SK-N-SH (cell line): Measurements from ENCODE around the gene SUV39H2. TPM values are rescaled to one million over a fixed set of nuclear protein-coding genes. Genes with fewer than 3 reads are reported as not detected.

ENCODE experiments used
- CTCF ChIA-PET: fragments of 300-600, 350-600 bp; formaldehyde crosslinking; extraction: SDS; loops from one replicate; lab custom pipeline; 2021; lab: Yijun Ruan, JAX
- POLR2A ChIA-PET: fragments of 350-600 bp; sonication (Branson Sonifier 250); formaldehyde crosslinking; extraction: SDS; loops from one replicate; lab custom pipeline; 2020; ENCODE audit warnings: antibody characterized with exemption, inconsistent platforms; lab: Yijun Ruan, JAX
- DNase-seq: peaks from one replicate; pipeline ENCODE4 v3.0.0; 2012
- H2AFZ ChIP-seq: fragments of 200-600 bp; sonication (generic); 2 replicates; pipeline ENCODE4 v1.8.1; 2016; ENCODE audit warnings: antibody characterized with exemption, mild to moderate bottlenecking, low read depth
- H3F3A ChIP-seq: fragments of 200-600 bp; sonication (generic); replicated peaks from 2 replicates; pipeline ENCODE3; 2016; ENCODE audit warnings: antibody characterized with exemption, mild to moderate bottlenecking; ENCODE audit not compliant: insufficient read depth
- H3K27ac ChIP-seq, 2 experiments: fragments of 200-500 bp in 1 of 2; fragments of 200-600 bp in 1 of 2; sonication (Bioruptor generic) in 1 of 2; sonication (generic), shearing (Covaris generic) in 1 of 2; 2 replicates each; pipeline versions ENCODE4 v1.5.1 to v1.6.1; 2014 to 2016; ENCODE audit warnings: low read depth in 2 of 2, inconsistent platforms in 1 of 2, low read length in 1 of 2, mild to moderate bottlenecking in 1 of 2, mixed read lengths in 1 of 2
- H3K27me3 ChIP-seq: fragments of 200-600 bp; sonication (generic), shearing (Covaris generic); 2 replicates; pipeline ENCODE4 v1.6.1; 2016; ENCODE audit warnings: mixed run types; ENCODE audit not compliant: insufficient read depth
- H3K36me3 ChIP-seq, 2 experiments: fragments of 200-500 bp in 1 of 2; fragments of 200-600 bp in 1 of 2; sonication (Bioruptor generic) in 1 of 2; sonication (generic) in 1 of 2; replicated peaks in 1 of 2; 2 replicates each; pipeline versions ENCODE3 to v1.5.1; 2014 to 2016; ENCODE audit warnings: low read length in 1 of 2, mild to moderate bottlenecking in 1 of 2; ENCODE audit not compliant: insufficient read depth in 2 of 2, control insufficient read depth in 1 of 2
- H3K4me1 ChIP-seq, 2 experiments: fragments of 200-500 bp in 1 of 2; fragments of 200-600 bp in 1 of 2; sonication (Bioruptor generic) in 1 of 2; sonication (generic), shearing (Covaris generic) in 1 of 2; 2 replicates each; pipeline versions ENCODE4 v1.5.1 to v1.6.1; 2014 to 2016; ENCODE audit warnings: low read depth in 1 of 2, low read length in 1 of 2, mixed run types in 1 of 2; ENCODE audit not compliant: insufficient read depth in 2 of 2, control insufficient read depth in 1 of 2
- H3K4me2 ChIP-seq: fragments of 200-600 bp; sonication (generic), shearing (Covaris generic); 2 replicates; pipeline ENCODE4 v1.6.1; 2017; ENCODE audit warnings: mixed run types
- H3K4me3 ChIP-seq, 2 experiments: fragments of 200-500 bp in 1 of 2; fragments of 200-600 bp in 1 of 2; sonication (Bioruptor generic) in 1 of 2; sonication (generic), shearing (Covaris generic) in 1 of 2; 2 replicates each; pipeline versions ENCODE4 v1.5.1 to v1.8.1; 2014 to 2016; ENCODE audit warnings: low read depth in 2 of 2, inconsistent platforms in 1 of 2, low read length in 1 of 2, mild to moderate bottlenecking in 1 of 2, mixed read lengths in 1 of 2, moderate library complexity in 1 of 2
- H3K79me2 ChIP-seq: fragments of 200-600 bp; sonication (generic); 2 replicates; pipeline ENCODE4 v1.8.1; 2017; ENCODE audit warnings: mild to moderate bottlenecking; ENCODE audit not compliant: insufficient read depth
- H3K9ac ChIP-seq: fragments of 200-600 bp; sonication (generic); 2 replicates; pipeline ENCODE4 v1.6.1; 2017; ENCODE audit warnings: mixed run types
- H3K9me2 ChIP-seq: fragments of 200-600 bp; sonication (generic); 2 replicates; pipeline ENCODE4 v1.6.1; 2017; ENCODE audit warnings: mixed run types
- H3K9me3 ChIP-seq: fragments of 200-600 bp; sonication (generic); 2 replicates; pipeline ENCODE4 v1.6.1; 2017; ENCODE audit warnings: mixed run types, mild to moderate bottlenecking, moderate library complexity
- H4K20me1 ChIP-seq: fragments of 200-600 bp; sonication (generic); 2 replicates; pipeline ENCODE4 v1.6.1; 2017; ENCODE audit warnings: mild to moderate bottlenecking, mixed run types; ENCODE audit not compliant: insufficient read depth
- CHD2 ChIP-seq: fragments of 150-350 bp; IDR thresholded peaks from 2 replicates; pipeline ENCODE4 v1.6.1; 2018; ENCODE audit warnings: low read length; ENCODE audit not compliant: partially characterized antibody
- ELF1 ChIP-seq: IDR thresholded peaks from 2 replicates; pipeline ENCODE4 v1.4.0; 2012
- EP300 ChIP-seq, 2 experiments: IDR thresholded peaks; 2 replicates each; pipeline versions ENCODE4 v1.4.0 to v1.6.1; 2012; ENCODE audit warnings: borderline replicate concordance in 1 of 2, low read depth in 1 of 2, low read length in 1 of 2
- EZH2phosphoT487 ChIP-seq: fragments of 200-600 bp; sonication (generic); IDR thresholded peaks from 2 replicates; pipeline ENCODE4 v1.6.1; 2017; ENCODE audit warnings: low read depth, mixed run types, mild to moderate bottlenecking, antibody characterized with exemption, moderate library complexity, borderline replicate concordance
- FOSL2 ChIP-seq: IDR thresholded peaks from 2 replicates; pipeline ENCODE4 v1.4.0; 2012; ENCODE audit warnings: low read depth, mild to moderate bottlenecking, moderate library complexity, borderline replicate concordance
- GABPA ChIP-seq: IDR thresholded peaks from 2 replicates; pipeline ENCODE4 v1.4.0; 2012; ENCODE audit warnings: low read depth, mild to moderate bottlenecking
- MXI1 ChIP-seq: IDR thresholded peaks from 2 replicates; pipeline ENCODE4 v1.6.1; 2012; ENCODE audit warnings: mild to moderate bottlenecking, low read depth, low read length, improper control_type of control experiment
- NFIC ChIP-seq: IDR thresholded peaks from 2 replicates; pipeline ENCODE4 v1.4.0; 2012; ENCODE audit warnings: borderline replicate concordance
- NRF1 ChIP-seq: IDR thresholded peaks from 2 replicates; pipeline ENCODE4 v1.6.1; 2012; ENCODE audit warnings: low read depth, mild to moderate bottlenecking, low read length
- POLR2AphosphoS5 ChIP-seq: IDR thresholded peaks from 2 replicates; pipeline ENCODE4 v1.6.1; 2012; ENCODE audit warnings: low read depth, low read length
- RAD21 ChIP-seq: IDR thresholded peaks from 2 replicates; pipeline ENCODE4 v1.6.1; 2012; ENCODE audit warnings: mild to moderate bottlenecking, low read length
- RFX5 ChIP-seq: IDR thresholded peaks from 2 replicates; pipeline ENCODE4 v1.6.1; 2012; ENCODE audit warnings: mild to moderate bottlenecking, improper control_type of control experiment, low read length
- SIN3A ChIP-seq: IDR thresholded peaks from 2 replicates; pipeline ENCODE4 v1.6.1; 2012; ENCODE audit warnings: low read depth, mild to moderate bottlenecking, low read length, moderate library complexity, borderline replicate concordance
- SMC3 ChIP-seq: IDR thresholded peaks from 2 replicates; pipeline ENCODE4 v1.6.1; 2012; ENCODE audit warnings: low read depth, low read length, improper control_type of control experiment
- TAF1 ChIP-seq: IDR thresholded peaks from 2 replicates; pipeline ENCODE4 v1.6.1; 2012; ENCODE audit warnings: low read depth, mild to moderate bottlenecking, low read length, moderate library complexity, borderline replicate concordance
- TCF12 ChIP-seq: IDR thresholded peaks from 2 replicates; pipeline ENCODE4 v1.4.0; 2012
- YY1 ChIP-seq: IDR thresholded peaks from 2 replicates; pipeline ENCODE4 v1.4.0; 2012; ENCODE audit warnings: low read depth, mild to moderate bottlenecking
- WGBS: methylation state at CpG from one replicate; pipeline ENCODE4 v1.1.6; 2017; ENCODE audit warnings: low lambda C conversion rate; 5-methylcytosine and 5-hydroxymethylcytosine counted together
- polyA plus RNA-seq, 3 experiments: library from polyadenylated mRNA; depleted of rRNA; stranded (reverse); fragments of >200 nt; gene quantifications; 2 replicates each; pipeline ENCODE4 v1.2.3, GENCODE V29; 2012
- TF ChIP-seq, protein P1 (sequence below): IDR thresholded peaks from 2 replicates; pipeline ENCODE4 v1.4.0; 2012; ENCODE audit warnings: low read depth
- TF ChIP-seq, protein P2 (sequence below): IDR thresholded peaks from 2 replicates; pipeline ENCODE4; 2012
- TF ChIP-seq, protein P3 (sequence below): fragments of 150-350 bp; IDR thresholded peaks from 2 replicates; pipeline ENCODE4 v1.6.1; 2017; ENCODE audit warnings: antibody characterized with exemption, low read length, low read depth, borderline replicate concordance
- TF ChIP-seq, protein P4 (sequence below): fragments of 200-600 bp; sonication (generic); IDR thresholded peaks from 2 replicates; pipeline ENCODE4 v1.6.1; 2017; ENCODE audit warnings: antibody characterized with exemption, mild to moderate bottlenecking, moderate library complexity
- TF ChIP-seq, protein P5 (sequence below): fragments of 150-350 bp; IDR thresholded peaks from 2 replicates; pipeline ENCODE4 v1.6.1; 2016; ENCODE audit warnings: mild to moderate bottlenecking, low read depth, low read length
- TF ChIP-seq, protein P6 (sequence below): IDR thresholded peaks from 2 replicates; pipeline ENCODE4 v1.4.0; 2012; ENCODE audit warnings: low read depth, borderline replicate concordance

The SUV39H2 gene
- polyA plus RNA-seq, 1 of the 3 experiments (the other 2 are of a cell fraction): 4.6 TPM

DNA sequence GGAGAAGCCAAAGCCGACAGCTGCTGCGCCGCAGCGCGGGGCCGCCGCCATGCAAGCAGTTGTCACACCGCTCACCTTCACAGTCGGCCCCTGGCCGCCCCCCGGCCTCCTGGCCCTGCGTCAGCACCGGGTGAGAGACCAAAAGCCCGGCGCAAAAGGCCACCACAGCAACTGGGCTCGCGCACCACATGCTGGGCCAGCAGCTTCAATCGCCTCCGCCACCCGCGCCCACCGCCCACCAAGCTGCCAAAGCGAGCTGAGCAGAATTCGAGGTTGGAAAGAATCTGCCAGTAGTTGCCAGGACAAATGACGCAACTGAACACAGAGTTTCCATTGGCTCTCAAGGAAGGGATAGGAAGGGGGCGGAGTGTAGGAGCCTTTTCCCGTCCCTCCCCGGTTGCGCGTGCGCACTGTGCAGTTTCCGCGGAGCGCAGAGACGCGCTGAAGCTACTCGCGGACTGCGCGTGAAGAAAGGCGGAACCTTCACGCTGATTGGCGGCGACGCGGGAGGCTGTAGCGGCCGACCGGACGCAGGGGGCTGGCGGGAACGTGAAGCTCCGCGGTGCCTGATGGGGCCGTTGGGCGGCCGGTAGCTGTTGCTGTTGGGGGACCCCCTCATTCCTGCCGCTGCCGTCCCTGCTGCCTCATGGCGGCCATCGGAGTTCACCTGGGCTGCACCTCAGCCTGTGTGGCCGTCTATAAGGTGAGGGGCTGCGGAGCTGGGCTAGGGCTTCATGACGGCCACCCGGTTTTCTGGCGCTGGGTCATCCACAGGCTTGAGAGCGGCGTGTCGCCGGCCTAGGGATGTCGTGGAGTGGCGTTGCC, 40.7 kb upstream of the SUV39H2 start, which contains the start of the genes CDNF, HSPA14 and MSANTD7:
Gene CDNF (minus strand): TSS at position 281 of the 825 bp plus-strand sequence. CDS start 91 bp downstream, at position 190.
Gene HSPA14 (plus strand): TSS at position 550 of the 825 bp plus-strand sequence. CDS start 97 bp downstream, at position 647.
Gene MSANTD7 (plus strand): TSS at position 550 of the 825 bp plus-strand sequence. CDS start 3,979 bp downstream, outside the sequence.
- CTCF ChIA-PET: interaction anchor here (0.8 to 2.9 kb wide), 8 partner anchors 11 to 341 kb away, joined by 3 to 17 read pairs (median 6); partner anchors contain the start of gene SUV39H2
- Histone ChIP-seq H3K9ac (peak within 1 kb of the TSS; percentile 92), H4K20me1 (no peaks in the 10 kb centered on the region), H3K4me2 (peak within 1 kb of the TSS; percentile 88), H3K4me3 (peak within 1 kb of the TSS; percentile 93 to 99), H3K36me3 (peaks cover 29 to 30% of the 10 kb centered on the region in 2 experiments), H3K27ac (peak within 1 kb of the TSS; percentile 81 to 93), H3K9me3 (no peaks in the 10 kb centered on the region), H3K4me1 (peaks cover 0 to 7% of the 10 kb centered on the region in 2 experiments; a peak in 1 of 4 replicates)
- peak; percentile 97 for DNase-seq
- 2% methylated on average over 17 of the region's 72 CpGs for WGBS
- TF ChIP-seq CHD2 (peak; percentile 96), SMC3 (no peak), GABPA (peak; percentile 77), TAF1 (peak; percentile 78; the same call in 1 of the 2 replicates), POLR2AphosphoS5 (peak; percentile 63), TCF12 (no peak), SIN3A (peak; percentile 15; the same call in 1 of the 2 replicates), YY1 (peak; percentile 63; the same call in 1 of the 2 replicates), FOSL2 (no peak), RAD21 (no peak), EP300 (IDR thresholded peaks at IDR 0.05; ENCODE audit: borderline replicate concordance in 1 of 2, low read depth in 1 of 2, low read length in 1 of 2) (no peak), NFIC (no peak), ELF1 (peak; percentile 76), MXI1 (peak; percentile 84), RFX5 (peak; percentile 99), NRF1 (peak; percentile 96), EZH2phosphoT487 (no peak)
- TF ChIP-seq, protein P1, sequence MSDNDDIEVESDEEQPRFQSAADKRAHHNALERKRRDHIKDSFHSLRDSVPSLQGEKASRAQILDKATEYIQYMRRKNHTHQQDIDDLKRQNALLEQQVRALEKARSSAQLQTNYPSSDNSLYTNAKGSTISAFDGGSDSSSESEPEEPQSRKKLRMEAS: no peak; the same call in none of the 2 replicates
- TF ChIP-seq, protein P2, sequence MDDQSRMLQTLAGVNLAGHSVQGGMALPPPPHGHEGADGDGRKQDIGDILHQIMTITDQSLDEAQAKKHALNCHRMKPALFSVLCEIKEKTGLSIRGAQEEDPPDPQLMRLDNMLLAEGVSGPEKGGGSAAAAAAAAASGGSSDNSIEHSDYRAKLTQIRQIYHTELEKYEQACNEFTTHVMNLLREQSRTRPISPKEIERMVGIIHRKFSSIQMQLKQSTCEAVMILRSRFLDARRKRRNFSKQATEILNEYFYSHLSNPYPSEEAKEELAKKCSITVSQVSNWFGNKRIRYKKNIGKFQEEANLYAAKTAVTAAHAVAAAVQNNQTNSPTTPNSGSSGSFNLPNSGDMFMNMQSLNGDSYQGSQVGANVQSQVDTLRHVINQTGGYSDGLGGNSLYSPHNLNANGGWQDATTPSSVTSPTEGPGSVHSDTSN: peak; percentile 58
- TF ChIP-seq, protein P3, sequence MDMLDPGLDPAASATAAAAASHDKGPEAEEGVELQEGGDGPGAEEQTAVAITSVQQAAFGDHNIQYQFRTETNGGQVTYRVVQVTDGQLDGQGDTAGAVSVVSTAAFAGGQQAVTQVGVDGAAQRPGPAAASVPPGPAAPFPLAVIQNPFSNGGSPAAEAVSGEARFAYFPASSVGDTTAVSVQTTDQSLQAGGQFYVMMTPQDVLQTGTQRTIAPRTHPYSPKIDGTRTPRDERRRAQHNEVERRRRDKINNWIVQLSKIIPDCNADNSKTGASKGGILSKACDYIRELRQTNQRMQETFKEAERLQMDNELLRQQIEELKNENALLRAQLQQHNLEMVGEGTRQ: no peak
- TF ChIP-seq, protein P4, sequence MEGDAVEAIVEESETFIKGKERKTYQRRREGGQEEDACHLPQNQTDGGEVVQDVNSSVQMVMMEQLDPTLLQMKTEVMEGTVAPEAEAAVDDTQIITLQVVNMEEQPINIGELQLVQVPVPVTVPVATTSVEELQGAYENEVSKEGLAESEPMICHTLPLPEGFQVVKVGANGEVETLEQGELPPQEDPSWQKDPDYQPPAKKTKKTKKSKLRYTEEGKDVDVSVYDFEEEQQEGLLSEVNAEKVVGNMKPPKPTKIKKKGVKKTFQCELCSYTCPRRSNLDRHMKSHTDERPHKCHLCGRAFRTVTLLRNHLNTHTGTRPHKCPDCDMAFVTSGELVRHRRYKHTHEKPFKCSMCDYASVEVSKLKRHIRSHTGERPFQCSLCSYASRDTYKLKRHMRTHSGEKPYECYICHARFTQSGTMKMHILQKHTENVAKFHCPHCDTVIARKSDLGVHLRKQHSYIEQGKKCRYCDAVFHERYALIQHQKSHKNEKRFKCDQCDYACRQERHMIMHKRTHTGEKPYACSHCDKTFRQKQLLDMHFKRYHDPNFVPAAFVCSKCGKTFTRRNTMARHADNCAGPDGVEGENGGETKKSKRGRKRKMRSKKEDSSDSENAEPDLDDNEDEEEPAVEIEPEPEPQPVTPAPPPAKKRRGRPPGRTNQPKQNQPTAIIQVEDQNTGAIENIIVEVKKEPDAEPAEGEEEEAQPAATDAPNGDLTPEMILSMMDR: no peak
- TF ChIP-seq, protein P5, sequence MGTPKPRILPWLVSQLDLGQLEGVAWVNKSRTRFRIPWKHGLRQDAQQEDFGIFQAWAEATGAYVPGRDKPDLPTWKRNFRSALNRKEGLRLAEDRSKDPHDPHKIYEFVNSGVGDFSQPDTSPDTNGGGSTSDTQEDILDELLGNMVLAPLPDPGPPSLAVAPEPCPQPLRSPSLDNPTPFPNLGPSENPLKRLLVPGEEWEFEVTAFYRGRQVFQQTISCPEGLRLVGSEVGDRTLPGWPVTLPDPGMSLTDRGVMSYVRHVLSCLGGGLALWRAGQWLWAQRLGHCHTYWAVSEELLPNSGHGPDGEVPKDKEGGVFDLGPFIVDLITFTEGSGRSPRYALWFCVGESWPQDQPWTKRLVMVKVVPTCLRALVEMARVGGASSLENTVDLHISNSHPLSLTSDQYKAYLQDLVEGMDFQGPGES: peak; percentile 49
- TF ChIP-seq, protein P6, sequence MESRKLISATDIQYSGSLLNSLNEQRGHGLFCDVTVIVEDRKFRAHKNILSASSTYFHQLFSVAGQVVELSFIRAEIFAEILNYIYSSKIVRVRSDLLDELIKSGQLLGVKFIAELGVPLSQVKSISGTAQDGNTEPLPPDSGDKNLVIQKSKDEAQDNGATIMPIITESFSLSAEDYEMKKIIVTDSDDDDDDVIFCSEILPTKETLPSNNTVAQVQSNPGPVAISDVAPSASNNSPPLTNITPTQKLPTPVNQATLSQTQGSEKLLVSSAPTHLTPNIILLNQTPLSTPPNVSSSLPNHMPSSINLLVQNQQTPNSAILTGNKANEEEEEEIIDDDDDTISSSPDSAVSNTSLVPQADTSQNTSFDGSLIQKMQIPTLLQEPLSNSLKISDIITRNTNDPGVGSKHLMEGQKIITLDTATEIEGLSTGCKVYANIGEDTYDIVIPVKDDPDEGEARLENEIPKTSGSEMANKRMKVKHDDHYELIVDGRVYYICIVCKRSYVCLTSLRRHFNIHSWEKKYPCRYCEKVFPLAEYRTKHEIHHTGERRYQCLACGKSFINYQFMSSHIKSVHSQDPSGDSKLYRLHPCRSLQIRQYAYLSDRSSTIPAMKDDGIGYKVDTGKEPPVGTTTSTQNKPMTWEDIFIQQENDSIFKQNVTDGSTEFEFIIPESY: peak; percentile 91; the same call in 1 of the 2 replicates
- TF ChIP-seq, all 33 proteins: peak for 13
- H3F3A ChIP-seq: no peaks in the 10 kb centered on the region
- H3K79me2 ChIP-seq: peaks cover 41% of the 10 kb centered on the region
- H3K27me3 ChIP-seq: no peaks in the 10 kb centered on the region
- H2AFZ ChIP-seq: peak within 1 kb of the TSS; percentile 92
- no peaks in the 10 kb centered on the region for H3K9me2 ChIP-seq
- POLR2A ChIA-PET: interaction anchor here (0.7 to 3.1 kb wide), 10 partner anchors 11 to 1980 kb away, joined by 3 to 36 read pairs (median 4); partner anchors contain the start of genes DCLRE1C, MEIG1, RSU1 and SUV39H2
